Nephron progenitor cell (in vitro differentiated cells): ENCODE results near the gene NF1.
"Not testable (repeated sequence)": the region's sequence is repeated elsewhere in the genome, so short reads cannot be mapped to it uniquely, and the experiment has no call there.

Experiments
- DNase-seq: peaks from one replicate; pipeline ENCODE4 v3.0.0; 2021
- H3K27ac Mint-ChIP-seq: 2 replicates; pipeline ENCODE4 v1.8.0; 2021; ENCODE audit warnings: mild to moderate bottlenecking, moderate library complexity, mixed read lengths
- H3K27me3 Mint-ChIP-seq: 2 replicates; pipeline ENCODE4 v1.8.0; 2021; ENCODE audit warnings: mild to moderate bottlenecking, low read depth, mixed read lengths; ENCODE audit not compliant: poor library complexity
- H3K36me3 Mint-ChIP-seq: 2 replicates; pipeline ENCODE4 v1.8.0; 2021; ENCODE audit warnings: low read depth, mixed read lengths
- H3K4me1 Mint-ChIP-seq: 2 replicates; pipeline ENCODE4 v1.8.0; 2021; ENCODE audit warnings: mixed read lengths
- H3K4me3 Mint-ChIP-seq: 2 replicates; pipeline ENCODE4 v1.8.0; 2021; ENCODE audit warnings: mild to moderate bottlenecking, moderate library complexity, mixed read lengths
- H3K9me3 Mint-ChIP-seq: 2 replicates; pipeline ENCODE4 v1.8.0; 2021; ENCODE audit warnings: mild to moderate bottlenecking, moderate library complexity, mixed read lengths
- CTCF ChIP-seq: fragments of 200-600 bp; sonication (generic); IDR thresholded peaks from 2 replicates; pipeline ENCODE4 v1.5.0; 2021; ENCODE audit warnings: antibody characterized with exemption

NF1 gene

DNA sequence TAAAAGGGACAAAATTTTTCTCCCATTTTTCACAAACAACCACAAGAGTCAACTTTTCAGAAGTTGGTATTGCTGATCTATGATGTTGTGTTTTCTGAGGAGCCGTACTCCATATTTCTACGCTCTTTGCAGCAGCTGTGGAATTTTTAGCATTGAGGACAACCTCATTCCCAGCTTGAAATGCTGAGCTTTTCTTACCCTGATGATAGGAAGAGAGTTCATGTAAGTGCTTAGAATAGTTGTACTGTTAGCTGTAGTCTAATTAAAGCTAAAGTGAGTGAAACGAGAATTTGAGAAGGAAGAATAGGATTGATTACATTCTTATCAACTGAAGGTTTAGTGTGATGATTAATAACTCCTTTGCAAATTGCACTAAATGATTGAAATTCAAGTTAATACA is 72.3 kb downstream of the NF1 start:
- H3K4me3 Mint-ChIP-seq, result no peak overlapping the region
- no peaks in the 10 kb centered on the region for H3K27me3 Mint-ChIP-seq
- peaks cover 45% of the 10 kb centered on the region for H3K36me3 Mint-ChIP-seq
- no peak overlapping the region for H3K27ac Mint-ChIP-seq
- H3K4me1 Mint-ChIP-seq, result no peaks in the 10 kb centered on the region
- TF ChIP-seq CTCF, result no peak
- DNase-seq, result no peak
- no peaks in the 10 kb centered on the region for H3K9me3 Mint-ChIP-seq

DNA sequence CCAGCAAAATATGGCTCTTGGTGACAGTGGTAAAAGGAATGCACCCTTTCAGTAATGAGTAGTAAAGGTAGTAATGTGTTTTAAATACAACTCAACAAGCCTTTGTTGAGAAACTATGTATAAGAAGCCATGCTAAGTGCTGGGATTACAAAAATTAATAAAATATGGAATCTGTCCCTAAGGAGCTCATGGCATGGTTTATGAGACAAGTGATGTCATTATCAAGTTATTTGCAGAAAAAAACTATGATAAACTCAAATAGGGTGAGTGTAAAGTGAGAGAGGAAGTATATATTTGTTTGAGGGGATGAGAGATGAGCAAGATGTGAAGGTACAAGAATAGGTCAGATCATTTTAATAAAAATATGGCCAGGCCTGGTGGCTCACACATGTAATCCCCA is 76.9 kb downstream of the NF1 start:
- Mint-ChIP-seq H3K4me3 (no peak overlapping the region), H3K9me3 (peaks cover 8% of the 10 kb centered on the region), H3K36me3 (peaks cover 55% of the 10 kb centered on the region), H3K4me1 (no peaks in the 10 kb centered on the region), H3K27me3 (no peaks in the 10 kb centered on the region), H3K27ac (no peak overlapping the region)
- TF ChIP-seq CTCF, result no peak
- no peak for DNase-seq

DNA sequence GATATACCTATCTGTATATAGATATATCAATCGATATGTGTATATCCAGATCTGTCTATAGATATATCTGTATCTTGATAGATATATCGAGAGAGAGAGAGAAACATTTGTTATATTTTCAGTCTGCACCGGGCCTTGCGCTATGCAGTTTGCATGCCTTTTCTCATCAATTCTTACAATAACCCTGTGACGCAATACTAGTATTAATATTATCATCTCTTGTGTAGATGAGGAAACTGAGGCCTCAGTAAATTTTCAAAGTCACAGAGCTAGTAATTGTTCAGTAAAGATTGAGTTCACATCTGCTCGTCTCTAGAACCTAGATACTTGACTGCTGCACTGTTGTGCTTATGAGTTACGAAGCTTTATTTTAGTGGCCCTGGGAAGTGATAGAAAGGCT is 77.6 kb downstream of the NF1 start:
- Mint-ChIP-seq H3K4me3 (no peak overlapping the region), H3K27ac (no peak overlapping the region), H3K4me1 (no peaks in the 10 kb centered on the region), H3K27me3 (no peaks in the 10 kb centered on the region), H3K36me3 (peaks cover 62% of the 10 kb centered on the region), H3K9me3 (peaks cover 15% of the 10 kb centered on the region)
- no peak for TF ChIP-seq CTCF
- no peak for DNase-seq

DNA sequence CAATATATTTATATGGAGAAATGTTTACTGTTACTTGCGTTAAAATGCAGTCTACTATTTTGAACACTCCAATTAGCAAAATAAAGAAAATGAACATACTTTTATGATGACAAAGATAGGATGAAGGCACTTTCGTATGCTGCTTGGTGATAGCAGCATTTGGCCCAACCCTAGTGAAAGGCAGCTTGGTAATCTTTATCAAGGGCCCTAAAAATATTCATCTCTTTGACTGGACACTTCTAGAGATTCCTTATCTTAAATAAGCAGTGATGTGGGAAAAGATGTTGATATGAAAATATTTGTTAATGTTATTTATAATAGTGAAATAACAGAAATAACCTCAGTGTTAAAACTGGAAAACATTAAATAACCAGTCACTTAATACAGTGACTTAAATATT is 79.4 kb downstream of the NF1 start:
- TF ChIP-seq CTCF, result no peak
- H3K27me3 Mint-ChIP-seq, result no peaks in the 10 kb centered on the region
- H3K27ac Mint-ChIP-seq, result no peak overlapping the region
- H3K4me3 Mint-ChIP-seq, result no peak overlapping the region
- peaks cover 24% of the 10 kb centered on the region for H3K9me3 Mint-ChIP-seq
- H3K36me3 Mint-ChIP-seq, result peaks cover 77% of the 10 kb centered on the region
- H3K4me1 Mint-ChIP-seq, result no peaks in the 10 kb centered on the region
- no peak for DNase-seq

DNA sequence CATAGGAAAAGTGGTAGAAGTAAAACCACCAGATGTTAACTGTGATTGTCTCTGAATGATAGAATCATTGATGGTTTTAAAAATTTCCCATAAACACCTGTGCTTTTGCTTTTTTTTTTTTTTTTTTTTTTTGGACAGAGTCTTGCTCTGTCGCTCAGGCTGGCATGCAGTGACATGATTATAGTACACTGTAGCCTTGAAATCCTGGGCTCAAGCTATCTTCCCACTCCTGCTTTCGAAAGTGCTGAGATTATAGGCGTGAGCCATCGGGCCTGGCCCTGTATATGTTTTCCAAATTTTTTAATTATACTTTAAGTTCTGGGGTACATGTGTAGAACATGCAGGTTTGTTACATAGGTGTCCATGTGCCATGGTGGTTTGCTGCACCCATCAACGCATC is 80.5 kb downstream of the NF1 start:
- H3K4me3 Mint-ChIP-seq, result no peak overlapping the region
- no peak for DNase-seq
- peaks cover 24% of the 10 kb centered on the region for H3K9me3 Mint-ChIP-seq
- H3K4me1 Mint-ChIP-seq, result no peaks in the 10 kb centered on the region
- TF ChIP-seq CTCF, result no peak
- H3K36me3 Mint-ChIP-seq, result peaks cover 71% of the 10 kb centered on the region
- H3K27me3 Mint-ChIP-seq, result no peaks in the 10 kb centered on the region
- no peak overlapping the region for H3K27ac Mint-ChIP-seq

DNA sequence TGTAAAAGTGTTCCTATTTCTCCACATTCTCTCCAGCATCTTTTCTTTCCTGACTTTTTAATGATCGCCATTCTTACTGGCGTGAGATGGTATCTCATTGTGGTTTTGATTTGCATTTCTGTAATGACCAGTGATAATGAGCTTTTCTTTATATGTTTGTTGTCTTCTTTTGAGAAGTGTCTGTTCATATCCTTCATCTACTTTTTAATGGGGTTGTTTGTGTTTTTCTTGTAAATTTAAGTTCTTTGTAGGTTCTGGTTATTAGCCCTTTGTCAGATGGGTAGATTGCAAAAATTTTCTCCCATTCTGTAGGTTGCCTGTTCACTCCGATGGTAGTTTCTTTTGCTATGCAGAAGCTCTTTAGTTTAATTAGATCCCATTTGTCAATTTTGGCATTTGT is 81.4 kb downstream of the NF1 start:
- not testable (repeated sequence) for H3K4me3 Mint-ChIP-seq, H3K27me3 Mint-ChIP-seq, H3K27ac Mint-ChIP-seq, H3K4me1 Mint-ChIP-seq, DNase-seq
- Mint-ChIP-seq H3K9me3 (peaks cover 24% of the 10 kb centered on the region), H3K36me3 (peaks cover 67% of the 10 kb centered on the region)

GRCh38 chr17:31178951-31179350 is 84.2 kb downstream of the NF1 start:
- Mint-ChIP-seq H3K36me3 (peaks cover 73% of the 10 kb centered on the region), H3K9me3 (peaks cover 24% of the 10 kb centered on the region)
- DNase-seq, H3K4me3 Mint-ChIP-seq, H3K27me3 Mint-ChIP-seq, H3K27ac Mint-ChIP-seq, H3K4me1 Mint-ChIP-seq: not testable (repeated sequence)
